H9 (cell line): ENCODE measurements around the gene CHIT1. TPM values are rescaled to one million over a fixed set of nuclear protein-coding genes. Genes with fewer than 3 reads are reported as not detected.

Source experiments
- DNase-seq: peaks from one replicate; pipeline ENCODE4 v3.0.0-alpha.2; 2017
- H2AFZ ChIP-seq: one replicate; pipeline ENCODE4 v1.6.1; 2013; ENCODE audit warnings: mild to moderate bottlenecking, low read length, control low read depth, moderate library complexity
- H2AK5ac ChIP-seq: 2 replicates; pipeline ENCODE4 v1.6.1; 2013; ENCODE audit warnings: low read length, control low read depth, mixed read lengths; ENCODE audit not compliant: insufficient read length
- H2BK120ac ChIP-seq: one replicate; pipeline ENCODE4 v1.6.1; 2013; ENCODE audit warnings: low read depth, mild to moderate bottlenecking, low read length, control low read depth, inconsistent platforms; ENCODE audit not compliant: poor library complexity, severe bottlenecking
- H2BK12ac ChIP-seq: 2 replicates; pipeline ENCODE4 v1.6.1; 2013; ENCODE audit warnings: low read length, control low read depth, mixed read lengths, low read depth; ENCODE audit not compliant: insufficient read length
- H2BK15ac ChIP-seq: 2 replicates; pipeline ENCODE4 v1.6.1; 2013; ENCODE audit warnings: low read depth, low read length, control low read depth
- H2BK20ac ChIP-seq: one replicate; pipeline ENCODE4 v1.6.1; 2013; ENCODE audit warnings: low read depth, mild to moderate bottlenecking, low read length, control low read depth, inconsistent platforms; ENCODE audit not compliant: poor library complexity, severe bottlenecking
- H2BK5ac ChIP-seq: 2 replicates; pipeline ENCODE4 v1.6.1; 2013; ENCODE audit warnings: low read length, control low read depth, mixed read lengths; ENCODE audit not compliant: insufficient read length
- H3K14ac ChIP-seq: 2 replicates; pipeline ENCODE4 v1.6.1; 2013; ENCODE audit warnings: low read length, control low read depth; ENCODE audit not compliant: insufficient read depth
- H3K18ac ChIP-seq: 2 replicates; pipeline ENCODE4 v1.6.1; 2013; ENCODE audit warnings: low read depth, mild to moderate bottlenecking, mixed read lengths, low read length, control low read depth; ENCODE audit not compliant: insufficient read length
- H3K23ac ChIP-seq: 2 replicates; pipeline ENCODE4 v1.6.1; 2013; ENCODE audit warnings: low read length, control low read depth, mixed read lengths, low read depth; ENCODE audit not compliant: insufficient read length
- H3K23me2 ChIP-seq: 2 replicates; pipeline ENCODE4 v1.6.1; 2013; ENCODE audit warnings: low read depth, mild to moderate bottlenecking, mixed read lengths, low read length, control low read depth; ENCODE audit not compliant: insufficient read length, poor library complexity, severe bottlenecking
- H3K27ac ChIP-seq: 2 replicates; pipeline ENCODE4 v1.5.1; 2013; ENCODE audit warnings: low read length, control low read depth, mixed read lengths, low read depth; ENCODE audit not compliant: insufficient read length
- H3K27me3 ChIP-seq: 2 replicates; pipeline ENCODE4 v1.6.1; 2013; ENCODE audit warnings: low read length, control low read depth, inconsistent platforms; ENCODE audit not compliant: insufficient read depth
- H3K4ac ChIP-seq: 2 replicates; pipeline ENCODE4 v1.6.1; 2013; ENCODE audit warnings: low read depth, mild to moderate bottlenecking, control low read depth, inconsistent platforms, low read length, moderate library complexity
- H3K4me1 ChIP-seq: 2 replicates; pipeline ENCODE4 v1.6.1; 2013; ENCODE audit warnings: low read length, control low read depth, inconsistent platforms; ENCODE audit not compliant: insufficient read depth
- H3K4me2 ChIP-seq: 2 replicates; pipeline ENCODE4 v1.6.1; 2013; ENCODE audit warnings: low read length, control low read depth, mixed read lengths; ENCODE audit not compliant: insufficient read length, insufficient read depth
- H3K56ac ChIP-seq: 2 replicates; pipeline ENCODE4 v1.6.1; 2013; ENCODE audit warnings: low read depth, mild to moderate bottlenecking, mixed read lengths, low read length, control low read depth; ENCODE audit not compliant: insufficient read length
- H3K79me1 ChIP-seq: 2 replicates; pipeline ENCODE4 v1.6.1; 2013; ENCODE audit warnings: low read depth, mild to moderate bottlenecking, moderate library complexity, low read length, control low read depth, inconsistent platforms; ENCODE audit not compliant: insufficient read depth, poor library complexity, severe bottlenecking
- H3K79me2 ChIP-seq: 2 replicates; pipeline ENCODE4 v1.6.1; 2013; ENCODE audit warnings: low read length, control low read depth, inconsistent platforms; ENCODE audit not compliant: insufficient read depth
- H3K9ac ChIP-seq: 2 replicates; pipeline ENCODE4 v1.6.1; 2013; ENCODE audit warnings: low read length, control low read depth, mixed read lengths; ENCODE audit not compliant: insufficient read length; ENCODE audit errors: extremely low read depth
- H3K9me3 ChIP-seq: one replicate; pipeline ENCODE4 v1.6.1; 2013; ENCODE audit warnings: low read depth, low read length, inconsistent platforms; ENCODE audit not compliant: control insufficient read depth
- H3T11ph ChIP-seq: one replicate; pipeline ENCODE4 v1.6.1; 2013; ENCODE audit warnings: mild to moderate bottlenecking, low read length, control low read depth, inconsistent platforms
- H4K20me1 ChIP-seq: one replicate; pipeline ENCODE4 v1.6.1; 2013; ENCODE audit not compliant: control insufficient read depth, insufficient read length, insufficient read depth
- H4K5ac ChIP-seq: 2 replicates; pipeline ENCODE4 v1.6.1; 2013; ENCODE audit warnings: low read depth, mild to moderate bottlenecking, mixed read lengths, low read length, control low read depth; ENCODE audit not compliant: insufficient read length
- H4K8ac ChIP-seq: replicated peaks from 2 replicates; pipeline ENCODE4 v1.6.1; 2013; ENCODE audit warnings: low read length, control low read depth, mixed read lengths, low read depth; ENCODE audit not compliant: insufficient read length
- H4K91ac ChIP-seq: 2 replicates; pipeline ENCODE4 v1.6.1; 2013; ENCODE audit warnings: low read depth, mild to moderate bottlenecking, moderate library complexity, mixed read lengths, low read length, control low read depth; ENCODE audit not compliant: insufficient read length
- H3K27ac Mint-ChIP-seq, 3 experiments: 2 replicates in 2 of 3; 3 replicates in 1 of 3; pipeline ENCODE4 v1.8.0; 2020 to 2021; ENCODE audit warnings: mixed read lengths in 3 of 3, mild to moderate bottlenecking in 1 of 3, moderate library complexity in 1 of 3
- H3K27me3 Mint-ChIP-seq: 2 replicates; pipeline ENCODE4 v1.8.0; 2021; ENCODE audit warnings: low read depth, mild to moderate bottlenecking, moderate library complexity, mixed read lengths
- H3K36me3 Mint-ChIP-seq, 3 experiments: 2 replicates in 2 of 3; 3 replicates in 1 of 3; pipeline ENCODE4 v1.8.0; 2020 to 2021; ENCODE audit warnings: low read depth in 3 of 3, mixed read lengths in 3 of 3; ENCODE audit not compliant: insufficient read depth in 1 of 3
- H3K4me1 Mint-ChIP-seq, 2 experiments: 2 replicates each; pipeline ENCODE4 v1.8.0; 2020; ENCODE audit warnings: mixed read lengths in 2 of 2
- H3K4me3 Mint-ChIP-seq, 2 experiments: 2 replicates in 1 of 2; 3 replicates in 1 of 2; pipeline ENCODE4 v1.8.0; 2020 to 2021; ENCODE audit warnings: mild to moderate bottlenecking in 2 of 2, mixed read lengths in 2 of 2, moderate library complexity in 1 of 2
- H3K9me3 Mint-ChIP-seq, 2 experiments: 2 replicates in 1 of 2; 3 replicates in 1 of 2; pipeline ENCODE4 v1.8.0; 2020; ENCODE audit warnings: mild to moderate bottlenecking in 2 of 2, mixed read lengths in 2 of 2, moderate library complexity in 1 of 2
- WGBS: extraction: QIAGEN DNeasy Blood & Tissue Kit; methylation state at CpG from one replicate; pipeline ENCODE4 v1.1.7; 2013; ENCODE audit warnings: missing lambda C conversion rate, low lambda C conversion rate, mixed read lengths; ENCODE audit not compliant: insufficient read length; ENCODE audit errors: extremely low coverage; 5-methylcytosine and 5-hydroxymethylcytosine counted together
- total RNA-seq: library from RNA; stranded (reverse); gene quantifications from 2 replicates; pipeline ENCODE4 v1.2.1, GENCODE V29; 2021
- TF ChIP-seq, protein P1 (sequence below): fragments of 200-600 bp; sonication (generic); conservative IDR thresholded peaks from 3 replicates; pipeline ENCODE4 v1.8.0; 2021; ENCODE audit warnings: antibody characterized with exemption, mild to moderate bottlenecking

The CHIT1 gene
- total RNA-seq, 1 experiment from 2014 or later: not detected

DNA sequence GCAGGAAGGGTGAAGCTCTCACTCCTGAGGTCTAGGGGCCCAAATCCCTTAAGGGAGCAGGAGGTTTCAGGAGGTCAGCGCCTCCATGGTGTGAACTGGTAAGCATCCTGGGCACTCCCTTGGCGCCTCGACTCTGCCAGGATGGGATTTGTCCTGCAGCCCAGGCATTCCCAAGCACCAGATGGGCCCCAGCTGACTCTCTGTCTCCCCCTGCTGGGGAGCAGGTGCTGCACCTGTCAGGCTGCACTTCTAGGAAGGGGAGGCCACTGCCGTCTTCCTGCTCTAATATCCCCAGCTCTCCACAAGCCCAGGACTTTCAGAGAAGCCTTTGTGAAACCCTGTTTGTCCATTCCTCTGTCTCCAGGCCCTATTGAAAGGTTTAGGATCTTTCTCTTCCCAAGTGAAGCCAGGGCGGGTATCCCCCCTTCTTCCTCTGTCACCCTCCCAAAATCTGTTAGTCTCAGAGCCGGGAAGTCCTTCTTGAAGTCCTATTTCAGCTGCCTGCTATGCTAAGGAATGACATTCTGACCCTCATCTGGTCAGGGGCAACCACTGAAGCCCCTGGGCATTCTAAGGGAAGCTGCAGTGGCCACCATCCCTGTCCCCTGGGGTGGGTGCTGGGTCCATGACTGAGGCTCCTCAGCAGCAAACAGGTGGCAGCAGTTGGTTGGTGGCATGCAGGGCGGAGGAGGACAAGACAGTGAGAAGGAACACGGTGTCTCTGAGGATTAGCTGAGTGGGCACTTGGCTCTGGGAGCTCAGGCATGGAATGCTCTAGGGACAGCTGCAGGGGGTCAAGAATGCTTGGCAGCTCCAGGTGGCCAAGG, 57.1 kb downstream of the CHIT1 start:
- no peak overlapping the region for H2AK5ac ChIP-seq
- no peaks in the 10 kb centered on the region for H3K9me3 ChIP-seq
- H2BK20ac ChIP-seq: no peak overlapping the region
- H3K23me2 ChIP-seq: no peaks in the 10 kb centered on the region
- no peaks in the 10 kb centered on the region for H3K79me1 ChIP-seq
- no peak overlapping the region for H3K4ac ChIP-seq
- H2BK120ac ChIP-seq: no peak overlapping the region
- H3K27me3 ChIP-seq: no peaks in the 10 kb centered on the region
- Mint-ChIP-seq H3K36me3 (no peaks in the 10 kb centered on the region), H3K4me3 (no peak overlapping the region), H3K4me1 (peaks cover 15 to 17% of the 10 kb centered on the region in 2 experiments), H3K27me3 (peaks cover 4% of the 10 kb centered on the region), H3K9me3 (no peaks in the 10 kb centered on the region), H3K27ac (no peak overlapping the region; a peak in 1 of 7 replicates)
- WGBS: no CpG with 5 or more reads among the region's 8 CpGs
- no peak overlapping the region for H4K8ac ChIP-seq
- no peak overlapping the region for H2BK5ac ChIP-seq
- H3K79me2 ChIP-seq: no peaks in the 10 kb centered on the region
- no peak overlapping the region for H2BK12ac ChIP-seq
- no peak overlapping the region for H3K23ac ChIP-seq
- no peak overlapping the region for H3K4me2 ChIP-seq
- TF ChIP-seq, protein P1, sequence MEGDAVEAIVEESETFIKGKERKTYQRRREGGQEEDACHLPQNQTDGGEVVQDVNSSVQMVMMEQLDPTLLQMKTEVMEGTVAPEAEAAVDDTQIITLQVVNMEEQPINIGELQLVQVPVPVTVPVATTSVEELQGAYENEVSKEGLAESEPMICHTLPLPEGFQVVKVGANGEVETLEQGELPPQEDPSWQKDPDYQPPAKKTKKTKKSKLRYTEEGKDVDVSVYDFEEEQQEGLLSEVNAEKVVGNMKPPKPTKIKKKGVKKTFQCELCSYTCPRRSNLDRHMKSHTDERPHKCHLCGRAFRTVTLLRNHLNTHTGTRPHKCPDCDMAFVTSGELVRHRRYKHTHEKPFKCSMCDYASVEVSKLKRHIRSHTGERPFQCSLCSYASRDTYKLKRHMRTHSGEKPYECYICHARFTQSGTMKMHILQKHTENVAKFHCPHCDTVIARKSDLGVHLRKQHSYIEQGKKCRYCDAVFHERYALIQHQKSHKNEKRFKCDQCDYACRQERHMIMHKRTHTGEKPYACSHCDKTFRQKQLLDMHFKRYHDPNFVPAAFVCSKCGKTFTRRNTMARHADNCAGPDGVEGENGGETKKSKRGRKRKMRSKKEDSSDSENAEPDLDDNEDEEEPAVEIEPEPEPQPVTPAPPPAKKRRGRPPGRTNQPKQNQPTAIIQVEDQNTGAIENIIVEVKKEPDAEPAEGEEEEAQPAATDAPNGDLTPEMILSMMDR: peak; percentile 98
- H3K56ac ChIP-seq: no peak overlapping the region
- no peak overlapping the region for H3K18ac ChIP-seq
- H3K27ac ChIP-seq: no peak overlapping the region
- no peak overlapping the region for H2BK15ac ChIP-seq
- no peak overlapping the region for H3K14ac ChIP-seq
- H4K5ac ChIP-seq: no peak overlapping the region
- no peak overlapping the region for H4K91ac ChIP-seq
- no peak overlapping the region for H3T11ph ChIP-seq
- no peak overlapping the region for H3K9ac ChIP-seq
- H4K20me1 ChIP-seq: no peaks in the 10 kb centered on the region
- H3K4me1 ChIP-seq: no peaks in the 10 kb centered on the region
- peak; percentile 88 for DNase-seq
- H2AFZ ChIP-seq: no peak overlapping the region
